ENCODE measurements around the gene ALDOC.

DNA sequence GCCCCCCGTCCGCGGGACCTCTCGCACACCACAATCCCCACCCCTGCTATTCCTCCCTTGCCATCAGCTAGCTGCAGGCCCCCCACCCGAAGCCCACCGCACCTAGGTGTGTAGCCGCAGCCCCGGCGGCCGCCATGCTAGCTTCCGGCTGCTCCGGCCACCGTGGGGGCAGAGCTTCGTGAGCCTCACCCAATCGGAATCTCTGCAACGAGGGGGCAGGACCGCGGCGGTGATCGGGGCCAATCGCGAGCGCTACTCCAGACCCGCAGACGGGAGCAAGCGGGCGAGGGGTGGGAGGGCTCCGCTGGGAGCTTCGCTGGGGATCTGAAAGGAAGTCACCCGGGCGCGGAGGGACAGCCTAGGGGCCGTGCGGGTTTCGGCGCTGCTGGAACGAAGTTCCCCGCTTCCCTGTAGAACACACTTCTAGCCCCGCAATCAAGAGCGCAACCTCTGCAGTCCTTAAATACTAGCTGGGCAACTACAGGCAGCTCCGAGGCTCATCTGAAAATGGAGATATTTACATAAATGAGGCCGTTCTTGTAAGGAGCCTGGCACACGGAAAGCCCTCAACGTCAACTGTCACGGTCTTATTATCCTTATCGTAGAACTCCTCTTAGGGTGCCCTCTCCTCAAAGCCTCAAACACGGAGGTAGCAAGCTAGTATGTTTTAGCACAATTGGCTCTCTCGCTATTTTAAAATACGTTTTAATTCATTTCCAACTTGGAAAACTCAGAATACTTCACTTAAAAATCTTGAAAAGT lies 5.2 kb downstream of the ALDOC start, which contains the start of gene PIGS:
- TF ChIP-seq CTCF (conservative IDR thresholded peaks at IDR 0.05; ENCODE audit: low read length): no peak
- no peak for TF ChIP-seq EZH2phosphoT487 (IDR thresholded peaks at IDR 0.05; ENCODE audit: borderline replicate concordance, low read depth, low read length)

Measured in OCI-LY7 (cell line).